ENCODE measurements around the gene SRGAP2B.
A peak's percentile ranks its signal among the peaks of the same experiment; 100 is the strongest.
"Not testable (repeated sequence)": the region's sequence is repeated elsewhere in the genome, so short reads cannot be mapped to it uniquely, and the experiment has no call there.

The SRGAP2B gene

DNA sequence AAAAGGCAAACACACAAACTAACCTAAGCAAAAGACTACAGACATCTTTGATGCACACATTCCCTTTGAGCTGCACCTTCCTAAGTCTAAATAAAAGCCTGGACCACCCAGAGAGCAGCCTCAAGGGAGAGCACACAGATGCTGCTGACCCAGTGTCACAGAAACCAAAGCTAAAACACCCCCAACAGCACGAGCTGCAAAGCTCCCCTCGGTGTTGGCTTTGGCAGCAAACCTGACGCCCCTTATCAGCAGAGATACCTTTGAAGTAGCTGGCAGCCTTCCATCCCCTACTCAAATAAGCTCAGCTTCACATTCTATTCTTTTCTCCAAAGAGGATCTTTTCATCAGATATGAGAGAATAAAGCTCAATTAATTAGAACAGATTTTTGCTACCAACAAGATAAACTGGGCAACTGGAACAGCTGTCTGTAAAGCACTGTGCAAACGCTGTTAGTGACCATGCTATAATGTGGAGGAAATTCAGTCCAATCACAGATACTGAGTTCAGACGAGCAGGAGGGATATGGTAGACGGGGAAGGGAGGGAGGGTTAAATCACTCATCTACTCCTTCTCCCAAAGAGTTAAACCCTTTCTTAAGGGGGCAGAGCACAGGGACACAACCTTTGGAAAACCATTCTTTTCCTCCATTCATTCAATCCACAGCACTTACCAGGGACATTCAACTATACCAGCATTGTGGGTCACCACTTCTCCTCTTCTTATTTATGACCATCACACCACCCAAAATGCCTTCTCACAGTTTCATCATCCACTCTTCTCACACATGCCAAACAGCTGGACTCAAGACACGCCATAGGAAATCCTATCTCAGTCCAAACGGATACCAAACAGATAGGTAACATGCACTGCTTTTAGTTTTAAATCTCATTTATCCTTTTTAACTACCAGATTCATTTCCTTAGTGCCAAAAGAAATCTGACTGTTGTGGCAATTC is 148.3 kb downstream of the SRGAP2B start:
- not testable (repeated sequence) for DNase-seq (ENCODE audit: low spot score)

DNA sequence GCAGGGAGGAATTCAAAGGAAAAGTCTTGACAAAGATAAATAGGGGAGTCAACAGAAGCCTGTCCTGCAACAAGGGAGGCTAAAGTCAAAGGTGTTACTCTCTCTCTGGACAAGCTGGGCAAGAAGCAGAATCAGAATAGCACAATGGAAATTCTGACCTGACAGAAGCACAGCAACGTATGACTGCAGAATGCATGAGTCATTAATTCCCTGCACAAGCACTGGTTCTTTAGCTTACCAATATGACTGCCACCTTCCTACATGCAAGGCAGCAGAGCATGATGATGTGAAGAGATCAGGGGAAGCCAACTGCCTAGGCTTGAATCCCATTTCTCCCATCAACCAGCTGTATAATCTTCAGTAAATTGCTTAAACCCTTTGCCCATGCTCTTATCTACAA is 153.4 kb downstream of the SRGAP2B start:
- DNase-seq (ENCODE audit: low spot score): not testable (repeated sequence)

DNA sequence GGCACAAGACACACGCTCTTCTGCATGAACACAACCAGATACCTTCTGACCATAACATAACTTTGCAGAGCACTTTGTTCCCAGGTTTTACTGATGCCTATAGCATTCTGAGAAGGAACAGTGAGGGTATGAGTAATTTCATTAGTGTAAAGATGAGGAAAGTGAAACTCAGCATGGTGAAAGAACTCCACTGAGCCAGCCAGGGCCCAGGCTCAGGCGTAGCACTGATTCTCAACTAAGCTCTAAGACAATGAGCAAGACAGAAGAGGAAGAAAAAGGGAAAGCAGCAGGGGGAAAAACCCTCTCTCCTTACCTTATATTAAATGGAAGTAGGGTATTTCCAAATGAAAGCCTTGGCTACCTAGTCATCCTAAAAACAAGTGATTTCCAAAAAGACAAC is 155.1 kb downstream of the SRGAP2B start:
- DNase-seq (ENCODE audit: low spot score): not testable (repeated sequence)

DNA sequence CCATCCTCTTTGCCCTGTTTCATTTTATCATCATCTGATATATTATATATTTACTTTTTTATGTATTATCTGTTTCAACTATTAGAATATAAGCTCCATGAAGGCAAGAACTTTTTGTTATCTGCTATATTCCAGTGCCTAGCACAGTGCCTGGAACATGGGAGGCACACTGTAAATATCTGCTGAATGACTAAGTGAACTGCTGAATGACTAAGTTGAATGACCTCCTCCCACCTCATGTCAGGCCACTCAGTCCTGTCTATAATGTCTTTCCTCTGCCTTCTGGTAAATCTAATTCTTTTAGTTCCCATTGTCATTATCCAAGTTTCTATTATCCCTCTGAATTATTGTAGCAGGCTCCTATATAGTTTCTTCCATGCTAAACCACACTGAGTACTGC is 156.5 kb downstream of the SRGAP2B start:
- DNase-seq (ENCODE audit: low spot score): not testable (repeated sequence)

DNA sequence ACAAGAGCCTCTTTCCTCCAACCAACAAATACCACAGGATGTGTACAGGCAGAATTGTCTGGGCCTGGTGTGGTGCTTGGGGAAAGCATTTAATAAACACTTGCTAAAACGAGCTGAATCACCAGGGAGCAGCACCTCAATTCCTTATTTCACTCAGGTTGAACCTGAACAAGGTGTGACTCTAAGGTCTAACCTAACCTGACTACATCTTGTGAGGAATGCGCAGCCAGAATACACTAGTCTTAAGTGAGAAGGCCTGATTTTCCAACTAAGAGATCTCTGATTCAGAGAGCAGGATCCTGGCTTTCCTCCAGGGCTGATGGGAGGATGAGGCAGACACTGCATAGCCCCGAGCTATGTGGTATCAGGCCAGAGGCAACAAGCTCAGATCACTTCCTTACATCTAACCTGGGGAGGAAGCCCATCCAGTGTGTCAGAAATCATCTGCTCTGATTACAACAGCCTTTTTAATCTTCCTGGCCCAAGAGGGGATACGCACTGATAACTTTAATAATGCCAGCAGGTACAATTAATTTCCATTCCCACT is 158.9 kb downstream of the SRGAP2B start:
- DNase-seq (ENCODE audit: low spot score): not testable (repeated sequence)

DNA sequence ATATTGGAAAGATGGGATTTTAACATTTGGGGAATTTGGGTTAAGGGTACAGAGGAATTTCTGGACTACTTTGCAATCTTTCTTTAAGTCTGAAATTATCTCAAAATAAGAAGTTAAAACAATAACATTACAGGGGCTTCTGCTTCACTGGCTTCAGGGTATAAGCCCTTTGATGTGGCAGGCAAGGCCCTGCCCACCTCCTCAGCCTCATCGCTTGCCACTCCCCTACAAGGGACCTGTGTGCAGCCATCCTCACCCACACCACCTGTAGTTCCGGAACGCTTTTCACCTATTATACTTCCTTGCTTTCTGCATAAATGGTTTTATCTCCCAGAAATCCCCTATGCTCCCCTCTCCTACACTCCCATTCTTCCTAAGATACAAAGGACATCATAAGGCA is 159.8 kb downstream of the SRGAP2B start:
- not testable (repeated sequence) for DNase-seq (ENCODE audit: low spot score)

DNA sequence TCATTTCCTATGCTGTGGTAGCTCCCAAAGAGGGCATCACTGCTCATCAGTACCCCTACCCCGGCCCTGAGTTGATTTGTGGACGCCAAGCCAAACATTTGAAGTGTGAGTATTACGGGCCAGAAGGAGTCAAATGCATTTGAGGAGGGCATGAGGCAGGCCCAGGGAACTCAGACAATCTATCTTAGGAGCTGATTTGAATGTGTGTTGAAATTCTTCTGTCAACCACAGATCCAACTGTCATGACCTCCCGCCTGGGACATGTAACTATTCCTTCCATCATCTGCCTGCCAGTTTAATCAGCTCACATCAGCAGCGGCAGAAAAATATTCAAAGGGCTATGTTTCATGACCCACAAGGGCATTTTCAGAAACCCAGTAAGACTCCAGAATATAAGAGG is 162.1 kb downstream of the SRGAP2B start:
- DNase-seq (ENCODE audit: low spot score): not testable (repeated sequence)

DNA sequence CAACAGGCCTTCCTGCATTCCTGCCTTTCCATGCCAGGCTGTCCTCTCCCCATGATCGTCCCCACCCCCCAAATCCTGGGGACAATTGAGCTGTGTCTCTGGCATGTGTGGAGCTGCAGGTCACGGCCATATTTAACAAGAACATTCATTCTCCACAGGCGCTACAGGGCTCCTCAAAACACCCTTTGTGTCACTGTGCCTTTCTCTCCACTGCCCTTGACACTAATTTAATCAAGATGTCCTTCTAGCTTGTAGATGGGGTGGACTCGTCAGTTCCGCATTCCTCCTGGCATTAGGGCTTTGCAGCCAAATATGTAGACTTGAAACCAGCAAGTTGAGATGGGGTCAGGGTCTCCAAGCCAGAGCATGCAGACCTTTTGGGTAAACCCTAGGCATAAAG is 163.0 kb downstream of the SRGAP2B start:
- DNase-seq (ENCODE audit: low spot score): not testable (repeated sequence)

DNA sequence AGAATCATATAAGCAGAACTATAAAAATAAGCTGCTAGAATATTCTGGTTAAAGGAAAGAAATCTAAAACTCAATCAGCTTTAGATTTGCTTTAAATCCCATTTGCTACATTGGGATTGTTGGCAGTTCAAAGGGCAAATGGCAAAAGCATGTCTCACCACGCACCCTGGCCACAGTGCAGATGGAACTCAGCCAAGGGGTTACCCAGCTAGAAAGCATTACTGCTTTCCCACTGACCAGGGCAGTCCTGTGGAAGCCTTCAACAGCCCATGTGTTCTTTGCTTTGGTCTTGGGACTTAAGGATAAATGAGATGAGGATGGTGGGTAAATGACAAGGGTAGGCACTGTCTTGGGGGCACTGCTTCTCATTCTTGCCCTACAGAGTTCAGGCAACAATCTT is 163.6 kb downstream of the SRGAP2B start:
- DNase-seq (ENCODE audit: low spot score): not testable (repeated sequence)

DNA sequence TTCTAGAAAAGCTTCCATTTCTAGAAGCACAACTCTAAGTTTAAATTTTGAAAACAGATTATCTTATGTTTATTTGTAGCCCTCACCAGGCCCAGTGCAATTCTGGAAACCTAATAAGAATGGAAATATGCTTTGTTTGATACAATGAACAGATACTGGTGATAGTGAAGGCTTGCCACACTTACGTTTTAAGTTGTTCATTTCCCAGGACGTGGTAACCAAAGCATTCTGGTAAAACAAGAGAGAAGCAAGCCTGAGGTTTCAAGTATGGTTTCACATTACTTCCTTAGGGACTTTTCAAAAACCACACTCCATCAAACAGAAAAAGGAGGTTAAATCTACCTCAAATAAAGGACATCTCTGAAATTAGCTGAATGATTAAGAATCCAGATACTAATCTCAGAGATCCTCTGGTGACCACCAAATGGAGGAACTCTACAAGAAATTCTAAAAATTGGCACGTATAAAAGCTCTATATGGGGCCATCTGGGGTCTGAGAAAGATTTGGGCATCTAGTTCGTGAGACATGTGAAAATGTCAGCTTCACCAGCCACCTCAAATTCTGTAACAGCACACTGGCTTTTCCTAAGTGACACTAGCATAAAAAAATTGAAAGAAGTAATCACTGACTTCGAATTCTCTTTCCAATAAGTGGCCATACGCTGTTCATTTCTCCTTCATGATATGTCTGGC is 164.9 kb downstream of the SRGAP2B start:
- DNase-seq (ENCODE audit: low spot score): not testable (repeated sequence)

DNA sequence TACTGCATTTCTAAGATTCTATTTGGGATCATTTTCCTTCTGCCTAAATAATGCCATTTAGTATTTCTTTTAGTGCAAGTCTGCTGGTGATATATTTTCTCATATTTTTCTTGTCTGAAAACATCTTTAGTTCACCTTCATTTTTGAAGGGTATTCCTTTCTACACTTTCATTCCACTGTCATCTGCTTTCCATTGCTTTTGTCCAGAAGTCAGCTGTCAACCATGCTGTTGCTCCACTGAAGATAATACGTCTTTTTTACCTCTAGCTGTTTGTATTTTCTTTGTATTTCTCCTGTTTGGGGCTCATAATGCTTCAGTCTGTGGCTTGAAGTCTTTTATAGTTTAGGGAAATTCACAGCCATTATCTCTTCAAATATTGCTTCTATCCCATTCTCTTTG is 167.8 kb downstream of the SRGAP2B start:
- DNase-seq (ENCODE audit: low spot score): peak; percentile 3

DNA sequence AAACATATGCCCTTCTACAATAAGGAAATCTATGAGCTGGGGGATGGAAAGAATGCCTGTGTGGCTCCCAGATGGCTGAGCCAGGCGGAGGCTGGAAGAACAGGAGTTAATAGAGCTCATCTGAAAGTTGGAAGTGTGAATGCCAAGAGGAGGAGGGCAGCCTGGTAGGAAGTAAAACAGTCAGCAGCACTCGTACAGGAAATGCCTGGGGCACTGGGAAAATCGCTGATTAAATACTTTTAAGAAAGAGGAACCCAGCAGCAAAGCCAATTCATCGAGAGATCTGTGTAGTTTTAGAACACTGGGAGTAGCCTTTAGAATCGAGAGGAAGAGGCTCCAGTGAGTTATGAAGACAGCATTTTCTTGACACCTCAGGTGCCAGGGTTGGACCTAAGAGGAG is 171.5 kb downstream of the SRGAP2B start:
- DNase-seq (ENCODE audit: low spot score): not testable (repeated sequence)

DNA sequence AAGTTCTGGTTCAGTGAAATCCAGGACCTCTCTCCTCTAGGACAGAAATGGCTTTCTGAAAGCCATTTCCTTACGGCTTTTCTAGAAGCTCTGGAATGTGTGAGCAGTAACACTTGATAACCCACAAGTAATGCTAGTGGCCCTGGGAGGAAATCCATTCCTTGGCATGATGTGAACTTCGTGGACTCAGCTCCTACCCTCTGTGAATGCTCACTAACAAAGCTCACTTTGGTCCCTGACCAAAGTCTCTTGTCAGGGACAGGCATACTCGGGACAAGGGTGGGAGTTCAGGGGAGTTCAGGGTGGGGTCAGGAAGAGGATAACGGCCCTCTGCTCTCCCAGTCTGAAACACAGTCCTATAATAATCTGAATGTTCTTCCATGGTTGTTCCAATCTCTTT is 172.3 kb downstream of the SRGAP2B start:
- not testable (repeated sequence) for DNase-seq (ENCODE audit: low spot score)

DNA sequence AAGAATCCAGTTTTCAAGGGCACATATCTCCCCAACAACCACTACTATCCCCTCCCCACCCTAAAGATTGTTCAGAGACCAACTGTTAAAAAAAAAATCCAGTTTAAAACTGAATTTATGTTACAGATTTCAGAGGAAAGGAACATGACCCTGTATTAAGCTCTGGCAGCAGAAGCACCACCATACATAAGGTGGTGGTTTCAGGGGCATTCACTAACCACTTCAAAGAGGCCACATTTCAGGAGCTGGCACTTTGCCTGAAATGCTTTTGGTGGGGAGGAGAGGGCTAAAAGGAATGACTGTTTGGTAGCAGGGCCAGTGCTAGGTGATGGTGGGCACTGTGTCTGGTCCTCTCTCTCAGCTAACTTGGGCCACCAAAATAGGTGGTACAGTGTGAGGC is 176.0 kb downstream of the SRGAP2B start:
- DNase-seq (ENCODE audit: low spot score): not testable (repeated sequence)

DNA sequence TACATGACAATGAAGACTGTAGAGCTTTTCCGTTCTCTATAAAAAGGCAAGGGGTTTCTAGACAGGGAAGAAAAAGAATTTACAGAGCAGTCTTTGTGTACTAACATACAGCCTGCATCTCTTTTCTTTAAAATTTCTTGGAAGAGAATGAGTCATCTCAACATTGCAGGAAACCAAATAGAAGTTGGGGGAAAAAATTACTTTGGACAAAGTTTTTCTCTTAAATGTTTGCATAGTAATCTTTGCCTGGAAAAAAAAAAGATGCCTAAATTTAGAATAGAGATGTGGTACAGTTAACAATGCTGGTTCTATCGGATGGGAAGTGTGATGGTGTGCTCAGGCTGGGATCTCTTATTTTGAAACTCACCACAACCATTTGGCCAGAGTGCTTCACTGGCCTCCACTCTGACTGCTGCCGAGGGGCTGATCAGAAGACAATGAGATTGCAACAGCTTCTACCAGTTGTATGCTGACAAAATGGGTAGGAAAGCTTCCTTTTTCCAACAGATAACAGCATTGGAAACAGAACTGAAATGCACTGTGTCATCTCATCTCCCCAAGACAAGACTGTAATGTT is 177.0 kb downstream of the SRGAP2B start:
- not testable (repeated sequence) for DNase-seq (ENCODE audit: low spot score)

DNA sequence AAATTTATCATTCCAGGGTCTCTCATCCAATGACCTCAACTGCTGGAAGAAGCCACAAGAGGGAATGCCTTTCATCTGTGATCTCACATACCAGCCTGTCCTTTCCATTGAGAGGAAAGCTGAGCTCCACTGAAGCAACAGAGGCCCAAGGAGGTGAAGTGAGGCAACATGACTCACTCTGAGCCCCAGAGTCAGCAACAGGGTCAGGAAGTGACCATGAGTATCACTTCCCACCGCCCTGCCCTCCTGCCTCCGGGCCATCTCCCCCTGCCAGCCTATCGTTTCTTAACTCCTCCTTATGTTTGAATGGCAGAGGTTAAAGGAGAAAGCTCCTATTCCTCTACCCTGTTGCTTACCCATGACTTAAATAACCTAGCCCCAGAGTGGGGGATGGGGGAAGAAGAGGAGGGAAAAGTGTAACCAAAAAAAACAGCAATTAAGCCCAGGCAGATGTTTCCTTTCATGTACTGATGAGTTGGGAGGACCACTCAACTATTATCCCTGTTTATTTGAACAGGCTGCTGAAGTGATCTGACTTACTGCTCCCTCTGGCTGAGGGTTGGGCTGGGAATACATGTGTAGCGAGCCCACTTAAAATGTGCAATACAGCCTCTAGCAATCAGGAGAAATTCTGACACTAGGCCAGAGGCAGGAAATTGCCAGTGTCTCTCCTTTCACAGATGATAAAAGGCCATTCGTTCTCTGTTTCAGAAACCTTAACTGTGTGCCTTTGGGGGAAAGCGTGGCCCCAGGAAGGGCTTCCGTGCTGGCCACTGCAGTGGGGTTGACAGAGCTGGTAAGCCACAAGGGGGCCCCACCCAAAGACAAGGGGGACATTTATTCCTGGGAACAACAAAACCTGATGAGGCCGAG is 177.7 kb downstream of the SRGAP2B start:
- not testable (repeated sequence) for DNase-seq (ENCODE audit: low spot score)

DNA sequence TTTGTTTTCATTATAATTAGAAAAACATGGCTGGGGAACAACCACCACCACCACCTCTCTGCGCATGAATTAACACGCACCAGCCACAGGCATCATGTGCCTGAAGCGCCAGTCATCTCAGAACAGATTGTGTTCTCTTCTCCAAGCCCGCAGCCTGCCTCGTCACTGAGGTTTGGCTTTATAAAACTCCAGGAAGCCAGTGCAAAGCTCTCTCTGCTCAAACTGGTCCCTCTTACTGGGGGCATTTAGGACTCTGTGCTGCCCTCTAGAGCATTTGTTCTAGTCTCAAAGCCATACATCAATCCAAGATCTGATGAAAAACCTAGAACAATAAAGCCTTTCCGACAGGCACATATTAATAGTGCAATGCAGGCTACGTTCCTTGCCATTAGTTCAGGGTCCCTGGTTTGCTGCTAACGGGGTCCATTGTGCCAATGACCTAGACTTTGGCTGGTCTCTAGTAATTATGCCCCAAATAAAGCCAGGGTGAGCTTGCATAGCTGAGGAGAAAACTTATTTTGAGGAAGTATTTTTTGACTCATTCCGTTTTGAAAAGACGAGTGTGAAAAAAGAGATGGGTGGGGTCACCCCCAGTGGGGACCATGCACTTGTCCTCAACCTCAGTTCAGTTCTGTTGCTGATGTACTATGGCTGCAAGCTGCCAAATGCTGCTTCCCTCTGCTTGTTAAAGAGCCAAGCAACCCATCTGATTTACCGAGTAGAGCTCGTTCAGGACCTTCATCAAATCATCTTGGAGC is 181.0 kb downstream of the SRGAP2B start:
- not testable (repeated sequence) for DNase-seq (ENCODE audit: low spot score)

DNA sequence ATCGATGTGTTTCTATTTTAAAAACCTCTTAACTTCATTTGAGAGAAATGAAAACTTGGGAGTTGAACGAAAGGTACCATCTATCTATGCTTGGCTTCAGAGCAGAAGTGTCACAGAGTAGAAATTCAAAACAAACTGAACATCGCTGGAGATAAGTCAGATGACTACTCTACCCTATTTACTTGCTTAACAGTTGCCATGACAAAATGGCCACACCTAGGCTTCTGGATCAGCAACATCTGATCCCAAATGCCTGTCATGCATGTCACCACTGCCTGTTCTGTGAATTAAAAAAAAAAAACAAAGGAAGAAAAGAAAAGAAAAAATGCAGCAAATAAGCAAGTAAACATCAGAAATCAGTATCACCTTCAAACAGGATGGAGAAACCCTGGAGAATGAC is 181.7 kb downstream of the SRGAP2B start:
- not testable (repeated sequence) for DNase-seq (ENCODE audit: low spot score)

DNA sequence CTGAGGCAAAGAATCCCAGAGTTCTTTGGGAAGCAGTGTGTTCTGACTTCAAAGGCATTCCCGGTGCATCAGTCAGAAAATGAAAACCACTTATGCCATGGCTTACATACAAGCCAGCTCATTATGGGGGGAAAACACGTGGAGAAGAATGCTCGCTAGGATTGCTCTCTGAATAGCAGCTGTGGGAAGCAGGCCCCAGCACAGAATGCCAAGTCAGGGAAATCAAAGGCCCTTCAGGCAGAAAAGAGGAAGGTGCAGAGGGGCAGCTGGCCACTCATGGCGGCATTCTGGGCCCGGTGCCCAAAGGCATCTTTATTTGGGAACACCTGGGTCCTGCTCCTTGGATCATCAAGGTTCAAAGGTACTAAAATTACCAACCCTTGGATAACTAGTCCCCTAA is 184.4 kb downstream of the SRGAP2B start:
- DNase-seq (ENCODE audit: low spot score): not testable (repeated sequence)

DNA sequence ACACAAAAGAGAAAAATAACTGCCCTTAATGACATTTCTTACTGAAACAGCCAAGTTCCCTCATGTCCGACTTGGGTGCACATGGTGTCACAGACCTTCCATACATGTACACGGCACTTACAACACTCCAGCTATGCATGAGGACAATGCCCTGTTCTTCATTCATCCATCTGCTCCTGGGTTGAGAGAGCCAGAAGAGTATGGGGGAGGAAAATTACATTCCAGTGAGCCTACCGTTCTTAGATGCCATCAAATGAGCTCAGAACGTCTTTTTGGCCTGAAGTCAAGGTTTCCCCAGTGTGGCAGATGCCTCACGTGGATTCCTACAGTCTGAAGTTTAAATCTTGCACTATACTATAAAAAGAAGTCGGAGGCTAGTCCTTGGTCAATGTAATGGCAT is 194.3 kb downstream of the SRGAP2B start:
- DNase-seq (ENCODE audit: low spot score): not testable (repeated sequence)
